GM21390 (cell line): ENCODE results near the gene LKAAEAR1.
"Not testable (repeated sequence)": the region's sequence is repeated elsewhere in the genome, so short reads cannot be mapped to it uniquely, and the experiment has no call there.

Source experiments
- ATAC-seq: cut with Tn5 transposase; IDR thresholded peaks from one replicate; pipeline ENCODE4 v1.9.1; 2021; ENCODE audit not compliant: unreplicated experiment

LKAAEAR1 gene

GRCh38 chr20:64099086-64099786, 15.0 kb upstream of the LKAAEAR1 start:
- ATAC-seq = no peak

GRCh38 chr20:64098471-64099013, 14.3 kb upstream of the LKAAEAR1 start:
- ATAC-seq = no peak

- no peak for ATAC-seq
These were observed 12.3 kb upstream of the LKAAEAR1 start for GRCh38 chr20:64096535-64096934.

- ATAC-seq = no peak
These were observed 11.7 kb upstream of the LKAAEAR1 start for GRCh38 chr20:64095927-64096326.

GRCh38 chr20:64095455-64095854, 11.3 kb upstream of the LKAAEAR1 start:
- ATAC-seq = no peak

GRCh38 chr20:64093013-64093503, 8.9 kb upstream of the LKAAEAR1 start:
- ATAC-seq = no peak

GRCh38 chr20:64092258-64093012, 8.2 kb upstream of the LKAAEAR1 start:
- ATAC-seq = no peak

GRCh38 chr20:64091770-64092169, 7.6 kb upstream of the LKAAEAR1 start:
- no peak for ATAC-seq

GRCh38 chr20:64091340-64091739, 7.1 kb upstream of the LKAAEAR1 start:
- ATAC-seq = no peak

- no peak for ATAC-seq
These were observed 6.0 kb upstream of the LKAAEAR1 start for GRCh38 chr20:64090165-64090564.

- not testable (repeated sequence) for ATAC-seq
These were observed 4.4 kb upstream of the LKAAEAR1 start for GRCh38 chr20:64088586-64088985.

- ATAC-seq = not testable (repeated sequence)
These were observed 3.1 kb upstream of the LKAAEAR1 start for GRCh38 chr20:64087226-64087825.

GRCh38 chr20:64086801-64087200, 2.6 kb upstream of the LKAAEAR1 start:
- ATAC-seq = no peak

- ATAC-seq = no peak
These were observed 521 bp upstream of the LKAAEAR1 start for GRCh38 chr20:64084685-64085152.

- ATAC-seq = no peak
These were observed 807 bp downstream of the LKAAEAR1 start for GRCh38 chr20:64083378-64083803.

GRCh38 chr20:64082820-64083377, 1.3 kb downstream of the LKAAEAR1 start:
- no peak for ATAC-seq

- ATAC-seq = no peak
These were observed 2.0 kb downstream of the LKAAEAR1 start for GRCh38 chr20:64082126-64082731.

GRCh38 chr20:64081624-64081964, 2.6 kb downstream of the LKAAEAR1 start:
- no peak for ATAC-seq

GRCh38 chr20:64080813-64081623, 3.2 kb downstream of the LKAAEAR1 start:
- no peak for ATAC-seq
